Muscle layer of colon (tissue), 2 donors: ENCODE measurements around the gene NPIPA2.
"Not testable (repeated sequence)": the region's sequence is repeated elsewhere in the genome, so short reads cannot be mapped to it uniquely, and the experiment has no call there.

ENCODE experiments used
- H3K27ac ChIP-seq: one replicate; pipeline ENCODE4 v1.7.0; 2013; ENCODE audit warnings: low read depth, mild to moderate bottlenecking, low read length, moderate library complexity
- H3K27me3 ChIP-seq, 2 donors: one replicate each; pipeline ENCODE4 v1.7.0; 2013; ENCODE audit warnings: low read length in 2 of 2, mild to moderate bottlenecking in 2 of 2; ENCODE audit not compliant: insufficient read depth in 2 of 2, control insufficient read depth in 1 of 2
- H3K36me3 ChIP-seq: one replicate; pipeline ENCODE4 v1.7.0; 2013; ENCODE audit warnings: mild to moderate bottlenecking, low read length; ENCODE audit not compliant: insufficient read depth
- H3K4me1 ChIP-seq: one replicate; pipeline ENCODE4 v1.7.0; 2013; ENCODE audit warnings: mild to moderate bottlenecking, low read length; ENCODE audit not compliant: insufficient read depth
- H3K4me3 ChIP-seq, 2 donors: one replicate each; pipeline ENCODE4 v1.7.0; 2013; ENCODE audit warnings: low read length in 2 of 2, low read depth in 1 of 2, mild to moderate bottlenecking in 1 of 2, moderate library complexity in 1 of 2
- H3K9ac ChIP-seq: one replicate; pipeline ENCODE4 v1.7.0; 2013; ENCODE audit warnings: low read length
- H3K9me3 ChIP-seq: one replicate; pipeline ENCODE4 v1.7.0; 2013; ENCODE audit warnings: mild to moderate bottlenecking, low read length
- donor health status: abdominal sarcoma.
- donor health status: Adenocarcinoma of cecum.

The NPIPA2 gene

DNA sequence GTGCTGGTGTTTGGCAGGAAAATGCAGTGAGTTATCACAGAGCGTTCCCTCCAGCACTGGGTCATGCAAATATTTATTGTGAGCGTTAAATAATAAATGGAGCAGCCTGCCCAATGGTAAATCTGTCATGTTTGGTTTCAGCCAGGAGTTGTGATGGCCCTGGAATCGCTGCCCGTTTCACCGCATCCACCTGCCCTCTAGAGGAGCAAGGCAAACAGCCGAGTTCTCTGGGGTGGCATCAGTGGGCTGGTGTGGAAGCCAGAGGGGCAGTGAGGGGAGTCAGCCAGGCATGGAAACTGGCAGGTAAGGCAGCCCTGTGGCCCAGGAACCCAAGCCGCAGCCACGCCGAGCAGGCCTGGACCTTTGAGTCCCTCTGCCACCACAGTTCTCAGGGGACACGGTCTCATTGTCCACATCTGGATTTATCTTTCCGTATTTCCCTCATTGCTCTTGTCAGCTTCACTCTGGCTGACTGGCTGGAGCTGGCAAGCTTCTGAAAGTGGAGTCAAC is 37.1 kb downstream of the NPIPA2 start:
- not testable (repeated sequence) for H3K36me3 ChIP-seq, H3K9me3 ChIP-seq, H3K27me3 ChIP-seq, H3K9ac ChIP-seq, H3K4me3 ChIP-seq, H3K4me1 ChIP-seq, H3K27ac ChIP-seq

DNA sequence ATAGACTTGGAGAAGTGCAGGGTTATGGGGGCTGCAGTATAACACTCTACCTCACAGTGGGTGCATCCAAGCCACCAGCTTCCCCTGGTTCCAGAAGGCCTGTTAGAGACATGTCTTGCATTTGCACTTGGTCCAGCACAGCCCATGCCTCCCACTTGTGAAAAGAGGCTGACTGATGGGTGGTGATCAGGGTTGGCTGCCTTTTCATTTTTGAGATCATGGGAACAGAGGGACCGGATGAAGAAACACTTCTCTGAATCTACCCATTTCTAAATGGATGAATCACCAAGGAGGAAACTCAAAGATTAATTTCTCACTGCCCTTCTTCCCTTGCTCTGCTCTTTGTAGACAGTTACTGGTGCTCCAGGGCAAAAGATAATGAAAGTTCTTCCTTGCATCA is 43.8 kb downstream of the NPIPA2 start:
- not testable (repeated sequence) for H3K27ac ChIP-seq, H3K9ac ChIP-seq, H3K36me3 ChIP-seq, H3K4me3 ChIP-seq, H3K27me3 ChIP-seq, H3K4me1 ChIP-seq, H3K9me3 ChIP-seq

DNA sequence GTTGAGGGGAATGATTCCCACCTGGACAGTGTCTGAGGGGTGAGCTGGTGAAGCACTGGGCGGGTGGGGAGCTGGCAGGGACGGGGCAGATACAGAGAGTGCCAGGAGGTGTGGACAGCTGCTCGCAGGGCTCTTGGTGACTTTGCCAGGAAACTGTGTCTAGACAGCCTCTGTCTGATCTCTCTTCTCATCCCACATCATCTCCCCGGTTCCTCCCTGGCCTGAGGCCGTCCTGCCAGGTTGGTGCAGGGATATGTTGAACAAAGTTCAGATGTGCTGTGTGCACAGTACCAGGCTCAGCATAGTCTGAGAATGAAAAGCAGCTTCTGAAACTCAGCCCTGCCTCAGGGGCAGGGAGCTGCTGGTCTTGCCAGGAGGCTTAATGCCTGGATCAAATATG is 47.2 kb downstream of the NPIPA2 start:
- not testable (repeated sequence) for H3K4me1 ChIP-seq, H3K27me3 ChIP-seq, H3K4me3 ChIP-seq, H3K36me3 ChIP-seq, H3K9ac ChIP-seq, H3K9me3 ChIP-seq, H3K27ac ChIP-seq

DNA sequence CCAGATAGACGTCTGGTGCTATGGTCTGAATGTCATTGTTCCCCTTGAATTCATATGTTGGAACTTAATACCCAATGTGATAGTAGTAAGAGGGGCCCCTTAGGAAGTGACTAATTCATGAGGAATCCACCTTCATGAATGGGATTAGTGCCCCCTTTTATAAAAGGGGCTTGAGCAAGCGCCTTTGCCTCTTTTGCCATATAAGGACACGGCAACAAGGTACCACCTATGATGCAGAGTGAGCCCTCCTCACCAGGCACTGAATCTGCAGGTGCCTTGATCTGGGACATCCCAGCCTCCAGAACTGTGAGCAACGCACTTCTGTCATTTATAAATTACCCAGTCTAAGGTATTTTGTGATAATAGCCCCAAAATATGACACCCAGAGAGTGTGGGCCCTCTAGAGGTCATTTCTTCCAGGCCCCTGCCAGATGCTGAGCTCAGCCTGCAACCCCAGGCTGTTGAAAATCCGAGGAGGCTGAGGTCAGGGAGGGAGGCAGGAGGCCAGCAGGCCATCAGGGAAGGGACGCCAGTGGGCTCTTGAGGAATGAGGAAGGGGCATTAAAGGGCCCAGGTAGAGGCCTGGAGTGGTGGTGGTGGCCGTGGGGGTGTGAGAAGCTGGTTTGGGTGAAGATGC is 48.1 kb downstream of the NPIPA2 start:
- not testable (repeated sequence) for H3K27me3 ChIP-seq, H3K9ac ChIP-seq, H3K4me3 ChIP-seq, H3K27ac ChIP-seq, H3K36me3 ChIP-seq, H3K9me3 ChIP-seq, H3K4me1 ChIP-seq

DNA sequence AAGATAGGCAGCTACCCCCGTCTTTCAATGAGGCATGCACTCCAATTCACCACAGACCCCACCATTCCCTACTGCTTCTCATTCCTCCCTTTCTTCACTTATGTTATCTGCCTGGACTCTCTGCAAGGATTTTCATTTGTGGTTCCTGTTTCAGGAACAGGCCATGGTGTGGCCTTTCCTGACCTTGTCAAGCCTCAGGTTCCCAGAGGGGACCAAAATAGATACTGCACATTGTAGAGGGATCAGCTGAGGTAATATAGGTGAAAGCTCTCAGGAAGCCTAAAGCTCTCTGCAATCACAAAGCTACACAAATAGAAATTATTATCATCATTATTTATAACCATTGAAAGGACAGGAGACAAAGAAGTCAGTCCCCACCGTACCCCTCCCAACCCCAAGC is 50.6 kb downstream of the NPIPA2 start:
- not testable (repeated sequence) for H3K9me3 ChIP-seq

DNA sequence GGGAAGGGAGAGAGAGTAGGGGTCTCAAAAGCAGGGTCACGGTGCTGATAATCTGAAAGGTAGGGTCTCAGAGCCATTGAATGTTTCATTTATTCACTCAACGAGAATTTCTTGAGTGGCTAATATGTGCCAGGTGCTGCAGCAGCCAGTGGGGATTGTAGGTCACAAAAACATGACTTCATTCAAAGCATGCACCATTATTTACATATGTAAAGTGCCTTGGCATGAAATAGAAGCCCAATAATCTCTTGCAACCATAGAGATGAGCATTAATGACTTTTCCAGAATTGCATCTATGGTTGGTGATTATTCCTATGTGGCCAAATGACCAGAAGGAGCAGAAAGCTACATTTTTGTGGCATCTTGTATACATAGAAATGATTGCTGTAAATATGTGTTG is 55.2 kb downstream of the NPIPA2 start:
- not testable (repeated sequence) for H3K9me3 ChIP-seq, H3K27me3 ChIP-seq, H3K4me3 ChIP-seq, H3K36me3 ChIP-seq, H3K4me1 ChIP-seq, H3K9ac ChIP-seq, H3K27ac ChIP-seq

More for the DNA sequence above, 50.6 kb downstream of the NPIPA2 start:
- not testable (repeated sequence) for H3K36me3 ChIP-seq, H3K9ac ChIP-seq, H3K27me3 ChIP-seq, H3K27ac ChIP-seq, H3K4me1 ChIP-seq, H3K4me3 ChIP-seq

DNA sequence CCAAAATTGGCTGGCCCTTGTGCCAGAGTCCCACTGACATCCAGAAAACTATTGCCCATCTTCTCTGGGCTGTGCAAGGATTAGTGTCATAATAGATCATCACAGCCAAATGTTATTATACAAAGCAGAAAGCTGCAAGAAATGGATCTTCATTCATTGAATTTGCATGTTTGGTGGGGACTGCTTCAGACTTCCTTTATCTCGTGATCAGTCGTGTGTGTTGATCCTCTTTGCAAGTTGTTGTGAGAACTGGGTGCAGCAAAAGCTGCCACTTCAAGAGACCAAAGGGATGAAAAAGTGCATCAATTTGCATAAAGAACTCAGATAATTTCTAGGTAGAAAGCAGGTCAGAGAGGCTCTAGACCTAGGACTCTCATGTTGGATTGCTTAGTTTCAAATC is 61.2 kb downstream of the NPIPA2 start:
- not testable (repeated sequence) for H3K4me1 ChIP-seq, H3K27me3 ChIP-seq, H3K36me3 ChIP-seq, H3K27ac ChIP-seq, H3K9me3 ChIP-seq, H3K4me3 ChIP-seq, H3K9ac ChIP-seq

DNA sequence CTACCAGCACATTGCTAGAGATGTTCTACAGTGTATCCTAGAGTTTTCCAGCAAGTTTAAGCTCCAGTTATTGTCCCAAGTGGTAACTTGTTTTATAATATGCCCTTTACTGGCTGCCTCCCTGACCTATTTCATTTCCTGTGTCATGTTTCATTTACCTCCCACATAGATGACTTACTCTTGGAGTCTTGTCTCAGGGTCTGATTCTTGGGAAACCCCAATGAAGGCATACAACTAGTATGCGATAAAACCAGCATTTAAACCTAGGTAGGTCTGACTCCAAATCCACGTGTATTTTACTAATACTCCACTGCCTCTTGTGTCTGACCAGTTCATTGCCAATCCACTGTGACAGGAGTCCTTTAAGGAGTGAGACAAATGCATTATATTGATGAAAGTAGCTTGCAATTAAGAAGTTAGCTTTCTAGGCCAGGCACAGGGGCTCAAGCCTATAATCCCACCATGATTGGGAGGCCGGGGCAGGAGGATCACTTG is 64.9 kb downstream of the NPIPA2 start:
- not testable (repeated sequence) for H3K9me3 ChIP-seq, H3K27me3 ChIP-seq, H3K4me3 ChIP-seq, H3K4me1 ChIP-seq, H3K27ac ChIP-seq, H3K9ac ChIP-seq, H3K36me3 ChIP-seq

DNA sequence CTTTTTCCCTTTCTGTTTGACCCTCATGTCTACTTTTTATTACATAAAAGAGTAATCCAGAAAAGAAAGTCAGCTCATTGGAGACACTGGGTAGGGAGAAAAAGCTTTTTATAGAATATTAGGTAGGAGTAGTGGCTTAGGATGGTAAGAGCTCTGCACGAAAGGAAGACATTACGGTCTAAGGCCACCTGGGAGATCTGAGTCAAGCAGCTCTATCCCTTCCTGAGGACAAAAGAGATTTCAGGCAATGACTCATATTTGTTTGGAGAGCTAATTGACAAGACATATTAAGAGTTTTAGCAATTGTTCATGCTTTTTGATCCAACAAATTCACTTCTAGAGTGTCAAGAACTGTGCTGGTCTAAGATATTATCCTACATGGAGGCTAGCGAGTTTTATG is 71.6 kb downstream of the NPIPA2 start:
- not testable (repeated sequence) for H3K4me1 ChIP-seq, H3K4me3 ChIP-seq, H3K27me3 ChIP-seq, H3K27ac ChIP-seq, H3K36me3 ChIP-seq, H3K9ac ChIP-seq, H3K9me3 ChIP-seq
